K562 (cell line): ENCODE data around the gene BAHD1. TPM values are rescaled to one million over a fixed set of nuclear protein-coding genes. Genes with fewer than 3 reads are reported as not detected.

Experiments used
- BRD4 ChIP-seq: fragments of 200-600 bp; sonication (generic); IDR thresholded peaks from 2 replicates; pipeline ENCODE4 v1.6.1; 2017; ENCODE audit warnings: inconsistent platforms
- CHD7 ChIP-seq: fragments of 200-600 bp; sonication (generic); IDR thresholded peaks from one replicate; pipeline ENCODE4 v1.6.1; 2012; ENCODE audit warnings: mild to moderate bottlenecking, low read depth, low read length, inconsistent platforms
- CREM ChIP-seq: IDR thresholded peaks from 2 replicates; pipeline ENCODE4 v1.6.1; 2014; ENCODE audit warnings: antibody characterized with exemption, low read depth
- ETV5 ChIP-seq: sonication (generic); formaldehyde crosslinking; IDR thresholded peaks from 2 replicates; pipeline ENCODE4 v1.4.0; 2020; ENCODE audit warnings: low read depth, mild to moderate bottlenecking, missing genetic modification reagents
- GTF2F1 ChIP-seq: IDR thresholded peaks from 2 replicates; pipeline ENCODE4 v1.6.1; 2011; ENCODE audit warnings: low read depth, low read length, improper control_type of control experiment
- ZNF274 ChIP-seq: IDR thresholded peaks from 2 replicates; pipeline ENCODE4 v1.6.1; 2011; ENCODE audit warnings: low read depth, mild to moderate bottlenecking, low read length, moderate library complexity, borderline replicate concordance
- ZZZ3 ChIP-seq: fragments of 450-650 bp; IDR thresholded peaks from 2 replicates; pipeline ENCODE4 v1.6.1; 2016; ENCODE audit warnings: antibody characterized with exemption, mild to moderate bottlenecking, moderate library complexity
- polyA plus RNA-seq, 8 experiments: library from polyadenylated mRNA; depleted of rRNA in 4 of 8; stranded (reverse) in 5 of 8; unstranded in 3 of 8; fragments of >200 nt; fragmentation: Nextera tagmentation in 2 of 8; fragmentation: Illumina TruSeq in 1 of 8; extraction: Ambion mirVana in 2 of 8; extraction: Trizol in 1 of 8; gene quantifications; 2 replicates each; pipeline versions ENCODE4 v1.2.1 to v1.2.3, GENCODE V29; 2011 to 2014; ENCODE audit warnings: inconsistent platforms in 1 of 8, missing spikeins in 1 of 8
- total RNA-seq, 7 experiments: library from RNA; depleted of rRNA in 6 of 7; stranded (reverse); fragments of >200 nt in 6 of 7; fragmentation: Illumina TruSeq in 2 of 7; extraction: Trizol in 2 of 7; gene quantifications; 2 replicates each; pipeline versions ENCODE4 v1.2.1 to v1.2.3, GENCODE V29; 2011 to 2021; ENCODE audit warnings: low replicate concordance in 1 of 7
- TF ChIP-seq, protein P1 (sequence below), 2 experiments: fragments of 450-650 bp; IDR thresholded peaks; 2 replicates each; pipeline ENCODE4 v1.6.1; 2016
- TF ChIP-seq, protein P2 (sequence below): fragments of 450-650 bp; formaldehyde crosslinking; IDR thresholded peaks from 2 replicates; pipeline ENCODE4 v1.4.0; 2020; ENCODE audit warnings: mild to moderate bottlenecking
- TF ChIP-seq, protein P3 (sequence below), 2 experiments: IDR thresholded peaks; 2 replicates each; pipeline ENCODE4 v1.6.1; 2012; ENCODE audit warnings: improper control_type of control experiment in 2 of 2, low read depth in 2 of 2, low read length in 2 of 2, borderline replicate concordance in 1 of 2

The BAHD1 gene
- total and polyA plus RNA-seq, 9 of the 15 experiments (the other 6 are each of a cell fraction or from before 2014, with no cell fraction given), result 0.55 to 38.5 (median 11.5) TPM

DNA sequence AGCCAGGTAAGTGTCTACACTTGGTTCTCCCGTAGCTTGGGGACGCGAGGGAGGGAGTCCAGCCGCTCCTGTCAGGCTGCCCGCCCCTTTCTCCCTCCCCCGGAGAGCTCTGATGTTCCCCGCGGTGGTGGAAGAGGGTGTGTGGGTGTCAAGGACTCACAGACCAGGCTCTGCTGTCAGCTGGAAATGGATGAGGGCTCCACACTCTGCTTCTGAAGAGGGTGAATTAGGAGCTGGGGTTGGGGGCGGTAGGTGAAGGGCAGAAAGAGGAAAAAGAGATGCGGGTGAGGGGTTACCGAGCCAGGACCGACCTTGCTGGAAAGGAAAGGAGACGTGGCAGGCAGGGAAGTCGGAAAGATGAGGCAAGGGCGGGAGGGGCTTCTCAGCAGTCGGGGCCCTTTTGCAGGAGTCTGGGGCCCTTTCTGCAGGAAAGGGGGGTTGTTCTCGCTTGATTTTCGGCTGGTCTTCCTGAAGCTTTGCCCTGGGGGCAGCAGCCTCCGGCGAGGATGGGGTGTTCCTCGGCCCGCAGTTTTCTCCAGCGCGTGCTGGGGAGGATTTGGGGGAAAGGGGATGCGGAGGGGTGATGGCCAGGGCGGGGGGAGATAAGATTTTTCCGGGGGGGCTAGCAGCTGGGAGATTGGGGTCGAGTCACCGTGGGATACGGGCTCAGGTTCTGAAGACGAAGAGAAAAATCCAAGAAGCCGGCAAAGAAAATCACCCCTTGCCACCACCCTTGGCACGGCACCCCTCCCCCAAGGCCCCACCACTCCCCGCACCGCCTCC is 602 bp upstream of the BAHD1 start (continued):
- no peak for TF ChIP-seq CHD7
- TF ChIP-seq, protein P1, sequence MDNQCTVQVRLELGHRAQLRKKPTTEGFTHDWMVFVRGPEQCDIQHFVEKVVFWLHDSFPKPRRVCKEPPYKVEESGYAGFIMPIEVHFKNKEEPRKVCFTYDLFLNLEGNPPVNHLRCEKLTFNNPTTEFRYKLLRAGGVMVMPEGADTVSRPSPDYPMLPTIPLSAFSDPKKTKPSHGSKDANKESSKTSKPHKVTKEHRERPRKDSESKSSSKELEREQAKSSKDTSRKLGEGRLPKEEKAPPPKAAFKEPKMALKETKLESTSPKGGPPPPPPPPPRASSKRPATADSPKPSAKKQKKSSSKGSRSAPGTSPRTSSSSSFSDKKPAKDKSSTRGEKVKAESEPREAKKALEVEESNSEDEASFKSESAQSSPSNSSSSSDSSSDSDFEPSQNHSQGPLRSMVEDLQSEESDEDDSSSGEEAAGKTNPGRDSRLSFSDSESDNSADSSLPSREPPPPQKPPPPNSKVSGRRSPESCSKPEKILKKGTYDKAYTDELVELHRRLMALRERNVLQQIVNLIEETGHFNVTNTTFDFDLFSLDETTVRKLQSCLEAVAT (IDR thresholded peaks at IDR 0.05), result no peak
- no peak for TF ChIP-seq GTF2F1
- TF ChIP-seq BRD4, result no peak
- no peak for TF ChIP-seq ZZZ3
- TF ChIP-seq ETV5 (CRISPR knock-in tag), result no peak
- no peak for TF ChIP-seq ZNF274
- TF ChIP-seq, protein P2, sequence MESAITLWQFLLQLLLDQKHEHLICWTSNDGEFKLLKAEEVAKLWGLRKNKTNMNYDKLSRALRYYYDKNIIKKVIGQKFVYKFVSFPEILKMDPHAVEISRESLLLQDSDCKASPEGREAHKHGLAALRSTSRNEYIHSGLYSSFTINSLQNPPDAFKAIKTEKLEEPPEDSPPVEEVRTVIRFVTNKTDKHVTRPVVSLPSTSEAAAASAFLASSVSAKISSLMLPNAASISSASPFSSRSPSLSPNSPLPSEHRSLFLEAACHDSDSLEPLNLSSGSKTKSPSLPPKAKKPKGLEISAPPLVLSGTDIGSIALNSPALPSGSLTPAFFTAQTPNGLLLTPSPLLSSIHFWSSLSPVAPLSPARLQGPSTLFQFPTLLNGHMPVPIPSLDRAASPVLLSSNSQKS, result no peak
- peak; percentile 45; the same call in 1 of the 2 replicates for TF ChIP-seq CREM
- TF ChIP-seq, protein P3, sequence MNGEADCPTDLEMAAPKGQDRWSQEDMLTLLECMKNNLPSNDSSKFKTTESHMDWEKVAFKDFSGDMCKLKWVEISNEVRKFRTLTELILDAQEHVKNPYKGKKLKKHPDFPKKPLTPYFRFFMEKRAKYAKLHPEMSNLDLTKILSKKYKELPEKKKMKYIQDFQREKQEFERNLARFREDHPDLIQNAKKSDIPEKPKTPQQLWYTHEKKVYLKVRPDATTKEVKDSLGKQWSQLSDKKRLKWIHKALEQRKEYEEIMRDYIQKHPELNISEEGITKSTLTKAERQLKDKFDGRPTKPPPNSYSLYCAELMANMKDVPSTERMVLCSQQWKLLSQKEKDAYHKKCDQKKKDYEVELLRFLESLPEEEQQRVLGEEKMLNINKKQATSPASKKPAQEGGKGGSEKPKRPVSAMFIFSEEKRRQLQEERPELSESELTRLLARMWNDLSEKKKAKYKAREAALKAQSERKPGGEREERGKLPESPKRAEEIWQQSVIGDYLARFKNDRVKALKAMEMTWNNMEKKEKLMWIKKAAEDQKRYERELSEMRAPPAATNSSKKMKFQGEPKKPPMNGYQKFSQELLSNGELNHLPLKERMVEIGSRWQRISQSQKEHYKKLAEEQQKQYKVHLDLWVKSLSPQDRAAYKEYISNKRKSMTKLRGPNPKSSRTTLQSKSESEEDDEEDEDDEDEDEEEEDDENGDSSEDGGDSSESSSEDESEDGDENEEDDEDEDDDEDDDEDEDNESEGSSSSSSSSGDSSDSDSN (IDR thresholded peaks at IDR 0.05; ENCODE audit: borderline replicate concordance in 1 of 2, low read depth in 2 of 2, low read length in 2 of 2), result peak; percentile 41 to 93; a peak in 2 of 4 replicates
